Measurements from ENCODE around the gene DIP2A. TPM values are rescaled to one million over a fixed set of nuclear protein-coding genes. Genes with fewer than 3 reads are reported as not detected.
A peak's percentile ranks its signal among the peaks of the same experiment; 100 is the strongest.
"Not testable (repeated sequence)": the region's sequence is repeated elsewhere in the genome, so short reads cannot be mapped to it uniquely, and the experiment has no call there.

The DIP2A gene
- total and polyA plus RNA-seq, 2 donors = 11.9 to 53.1 TPM

- not testable (repeated sequence) for H3K36me3 ChIP-seq (ENCODE audit: control insufficient read depth in 2 of 2, insufficient read depth in 2 of 2, low read length in 1 of 2); DNase-seq (ENCODE audit: low read depth in 6 of 9, low spot score in 9 of 9); H3K27me3 ChIP-seq (ENCODE audit: control insufficient read depth in 2 of 2, insufficient read depth in 1 of 2, low read length in 1 of 2); H3K27ac ChIP-seq (ENCODE audit: low read depth in 1 of 2, low read length in 1 of 2); H3K4me3 ChIP-seq (ENCODE audit: low read length in 2 of 2); H3K4me1 ChIP-seq (ENCODE audit: control insufficient read depth in 2 of 2, insufficient read depth in 2 of 2, low read length in 2 of 2)
- 98% methylated on average over 2 of the region's 2 CpGs for whole genome bisulfite sequencing
- peaks cover 1 to 14% of the 10 kb centered on the region in 2 donors for H3K9me3 ChIP-seq (ENCODE audit: control insufficient read depth in 2 of 2, insufficient read depth in 1 of 2, low read length in 1 of 2)
Observed at GRCh38 chr21:46579394-46579793, 120.7 kb downstream of the DIP2A start.

- H3K4me3 ChIP-seq (ENCODE audit: low read length in 2 of 2) = no peak overlapping the region
- no peaks in the 10 kb centered on the region for H3K4me1 ChIP-seq (ENCODE audit: control insufficient read depth in 2 of 2, insufficient read depth in 2 of 2, low read length in 2 of 2)
- H3K36me3 ChIP-seq (ENCODE audit: control insufficient read depth in 2 of 2, insufficient read depth in 2 of 2, low read length in 1 of 2) = peaks cover 0 to 6% of the 10 kb centered on the region in 2 donors
- no peak overlapping the region for H3K27ac ChIP-seq (ENCODE audit: low read depth in 1 of 2, low read length in 1 of 2)
- WGBS = 97% methylated on average over 5 of the region's 5 CpGs
- no peak for DNase-seq (ENCODE audit: low read depth in 6 of 9, low spot score in 9 of 9)
- no peaks in the 10 kb centered on the region for H3K27me3 ChIP-seq (ENCODE audit: control insufficient read depth in 2 of 2, insufficient read depth in 1 of 2, low read length in 1 of 2)
- peaks cover 1 to 20% of the 10 kb centered on the region in 2 donors for H3K9me3 ChIP-seq (ENCODE audit: control insufficient read depth in 2 of 2, insufficient read depth in 1 of 2, low read length in 1 of 2)
Observed at GRCh38 chr21:46581780-46582307, 123.2 kb downstream of the DIP2A start.

GRCh38 chr21:46585191-46585953 lies 126.7 kb downstream of the DIP2A start:
- H3K9me3 ChIP-seq (ENCODE audit: control insufficient read depth in 2 of 2, insufficient read depth in 1 of 2, low read length in 1 of 2) = peaks cover 1 to 20% of the 10 kb centered on the region in 2 donors
- H3K4me3 ChIP-seq (ENCODE audit: low read length in 2 of 2) = no peak overlapping the region
- DNase-seq (ENCODE audit: low read depth in 6 of 9, low spot score in 9 of 9) = no peak
- H3K36me3 ChIP-seq (ENCODE audit: control insufficient read depth in 2 of 2, insufficient read depth in 2 of 2, low read length in 1 of 2) = peaks cover 0 to 6% of the 10 kb centered on the region in 2 donors
- H3K27ac ChIP-seq (ENCODE audit: low read depth in 1 of 2, low read length in 1 of 2) = no peak overlapping the region
- no peaks in the 10 kb centered on the region for H3K27me3 ChIP-seq (ENCODE audit: control insufficient read depth in 2 of 2, insufficient read depth in 1 of 2, low read length in 1 of 2)
- no peaks in the 10 kb centered on the region for H3K4me1 ChIP-seq (ENCODE audit: control insufficient read depth in 2 of 2, insufficient read depth in 2 of 2, low read length in 2 of 2)
- 93% methylated on average over 7 of the region's 7 CpGs for WGBS

GRCh38 chr21:46594276-46594675 lies 135.6 kb downstream of the DIP2A start:
- DNase-seq (ENCODE audit: low read depth in 6 of 9, low spot score in 9 of 9) = no peak
- 78% methylated on average over 8 of the region's 8 CpGs for WGBS

DNA sequence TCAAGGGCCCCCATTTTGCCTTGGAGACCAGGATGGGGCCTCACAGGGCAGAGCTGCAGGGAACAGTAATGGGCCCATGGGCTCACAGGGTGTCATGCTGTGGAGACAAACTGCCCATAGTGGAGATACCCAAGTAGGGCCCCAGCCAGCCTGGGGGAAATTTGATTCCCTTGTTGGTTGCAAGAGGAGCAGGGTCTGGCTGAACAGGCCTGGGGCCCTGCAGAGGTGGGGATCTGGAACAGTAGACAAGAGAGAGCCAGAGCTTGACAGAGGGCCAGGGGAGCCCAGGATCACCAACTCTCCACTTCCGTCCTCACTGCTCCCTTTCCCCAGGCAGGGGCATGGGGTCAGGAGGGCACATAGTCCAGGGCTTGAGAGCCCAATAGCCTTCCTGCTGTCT lies 137.5 kb downstream of the DIP2A start:
- WGBS = 100% methylated on average over 1 of the region's 1 CpG
- Histone ChIP-seq H3K27me3 (ENCODE audit: control insufficient read depth in 2 of 2, insufficient read depth in 1 of 2, low read length in 1 of 2) (no peaks in the 10 kb centered on the region), H3K4me1 (ENCODE audit: control insufficient read depth in 2 of 2, insufficient read depth in 2 of 2, low read length in 2 of 2) (peaks cover 0 to 10% of the 10 kb centered on the region in 2 donors), H3K27ac (ENCODE audit: low read depth in 1 of 2, low read length in 1 of 2) (no peak overlapping the region), H3K36me3 (ENCODE audit: control insufficient read depth in 2 of 2, insufficient read depth in 2 of 2, low read length in 1 of 2) (no peaks in the 10 kb centered on the region), H3K9me3 (ENCODE audit: control insufficient read depth in 2 of 2, insufficient read depth in 1 of 2, low read length in 1 of 2) (peaks cover 2 to 28% of the 10 kb centered on the region in 2 donors), H3K4me3 (ENCODE audit: low read length in 2 of 2) (no peak overlapping the region)
- DNase-seq (ENCODE audit: low read depth in 6 of 9, low spot score in 9 of 9) = no peak

More at GRCh38 chr21:46594276-46594675, 135.6 kb downstream of the DIP2A start:
- Histone ChIP-seq H3K9me3 (ENCODE audit: control insufficient read depth in 2 of 2, insufficient read depth in 1 of 2, low read length in 1 of 2) (peaks cover 2 to 28% of the 10 kb centered on the region in 2 donors), H3K27me3 (ENCODE audit: control insufficient read depth in 2 of 2, insufficient read depth in 1 of 2, low read length in 1 of 2) (no peaks in the 10 kb centered on the region), H3K4me1 (ENCODE audit: control insufficient read depth in 2 of 2, insufficient read depth in 2 of 2, low read length in 2 of 2) (peaks cover 0 to 10% of the 10 kb centered on the region in 2 donors), H3K4me3 (ENCODE audit: low read length in 2 of 2) (no peak overlapping the region), H3K27ac (ENCODE audit: low read depth in 1 of 2, low read length in 1 of 2) (no peak overlapping the region), H3K36me3 (ENCODE audit: control insufficient read depth in 2 of 2, insufficient read depth in 2 of 2, low read length in 1 of 2) (no peaks in the 10 kb centered on the region)

DNA sequence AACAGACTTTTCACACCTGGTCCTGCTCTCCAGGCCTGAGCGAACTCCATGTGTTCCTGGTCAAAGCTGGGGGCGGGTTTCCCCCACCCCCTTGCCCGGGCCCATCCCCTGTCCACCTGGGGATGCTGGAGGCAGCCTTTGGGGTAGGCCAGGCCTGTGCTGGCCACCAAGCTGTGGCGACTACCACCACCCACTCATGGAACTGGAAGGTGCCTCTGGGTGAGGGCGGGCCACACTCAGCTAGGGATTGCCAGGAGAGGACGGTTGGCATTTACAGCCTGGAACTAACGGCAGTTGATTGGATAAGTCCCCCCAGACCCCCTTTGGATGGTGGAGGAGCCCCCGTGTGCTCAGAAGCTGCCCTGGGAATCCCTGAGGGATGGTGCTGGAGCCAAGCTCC lies 138.3 kb downstream of the DIP2A start:
- Histone ChIP-seq H3K4me1 (ENCODE audit: control insufficient read depth in 2 of 2, insufficient read depth in 2 of 2, low read length in 2 of 2) (peaks cover 0 to 10% of the 10 kb centered on the region in 2 donors), H3K9me3 (ENCODE audit: control insufficient read depth in 2 of 2, insufficient read depth in 1 of 2, low read length in 1 of 2) (peaks cover 2 to 28% of the 10 kb centered on the region in 2 donors), H3K27me3 (ENCODE audit: control insufficient read depth in 2 of 2, insufficient read depth in 1 of 2, low read length in 1 of 2) (no peaks in the 10 kb centered on the region), H3K4me3 (ENCODE audit: low read length in 2 of 2) (no peak overlapping the region), H3K27ac (ENCODE audit: low read depth in 1 of 2, low read length in 1 of 2) (no peak overlapping the region), H3K36me3 (ENCODE audit: control insufficient read depth in 2 of 2, insufficient read depth in 2 of 2, low read length in 1 of 2) (no peaks in the 10 kb centered on the region)
- 99% methylated on average over 8 of the region's 8 CpGs for WGBS
- DNase-seq (ENCODE audit: low read depth in 6 of 9, low spot score in 9 of 9) = no peak

DNA sequence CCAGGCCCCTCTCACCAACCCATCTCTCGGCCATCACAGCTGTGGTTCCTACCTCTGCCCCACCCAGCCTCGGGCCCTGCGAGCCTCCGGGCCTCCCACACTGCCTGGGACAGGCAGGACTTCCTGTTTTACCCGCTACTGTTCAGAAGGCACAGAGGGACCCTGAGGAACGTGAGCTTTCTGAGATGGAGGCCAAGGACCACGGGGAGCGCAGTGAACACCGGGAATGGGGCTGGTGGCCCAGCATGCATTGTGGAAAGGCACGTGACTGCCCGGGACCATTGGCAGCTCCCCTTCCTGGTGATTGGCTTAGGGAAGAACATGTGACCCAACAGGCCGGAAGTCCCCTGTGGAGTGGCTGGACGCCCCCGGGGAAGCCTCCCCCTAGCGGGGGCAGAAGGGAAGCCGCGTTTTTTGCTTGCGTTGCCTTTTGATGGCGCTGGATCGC lies 139.2 kb downstream of the DIP2A start:
- H3K9me3 ChIP-seq (ENCODE audit: control insufficient read depth in 2 of 2, insufficient read depth in 1 of 2, low read length in 1 of 2) = peaks cover 2 to 21% of the 10 kb centered on the region in 2 donors
- 96% methylated on average over 20 of the region's 20 CpGs for WGBS
- H3K27ac ChIP-seq (ENCODE audit: low read depth in 1 of 2, low read length in 1 of 2) = no peak overlapping the region
- H3K4me1 ChIP-seq (ENCODE audit: control insufficient read depth in 2 of 2, insufficient read depth in 2 of 2, low read length in 2 of 2) = peaks cover 0 to 10% of the 10 kb centered on the region in 2 donors
- no peak for DNase-seq (ENCODE audit: low read depth in 6 of 9, low spot score in 9 of 9)
- no peaks in the 10 kb centered on the region for H3K36me3 ChIP-seq (ENCODE audit: control insufficient read depth in 2 of 2, insufficient read depth in 2 of 2, low read length in 1 of 2)
- H3K27me3 ChIP-seq (ENCODE audit: control insufficient read depth in 2 of 2, insufficient read depth in 1 of 2, low read length in 1 of 2) = no peaks in the 10 kb centered on the region
- H3K4me3 ChIP-seq (ENCODE audit: low read length in 2 of 2) = no peak overlapping the region

GRCh38 chr21:46598581-46599572 lies 140.2 kb downstream of the DIP2A start:
- no peaks in the 10 kb centered on the region for H3K27me3 ChIP-seq (ENCODE audit: control insufficient read depth in 2 of 2, insufficient read depth in 1 of 2, low read length in 1 of 2)
- WGBS = 91% methylated on average over 38 of the region's 38 CpGs
- peaks cover 0 to 10% of the 10 kb centered on the region in 2 donors for H3K4me1 ChIP-seq (ENCODE audit: control insufficient read depth in 2 of 2, insufficient read depth in 2 of 2, low read length in 2 of 2)
- H3K36me3 ChIP-seq (ENCODE audit: control insufficient read depth in 2 of 2, insufficient read depth in 2 of 2, low read length in 1 of 2) = no peaks in the 10 kb centered on the region
- no peak overlapping the region for H3K4me3 ChIP-seq (ENCODE audit: low read length in 2 of 2)
- peak overlapping the region; percentile 18 to 74 for H3K27ac ChIP-seq (ENCODE audit: low read depth in 1 of 2, low read length in 1 of 2)
- no peak for DNase-seq (ENCODE audit: low read depth in 6 of 9, low spot score in 9 of 9)
- peaks cover 2 to 14% of the 10 kb centered on the region in 2 donors for H3K9me3 ChIP-seq (ENCODE audit: control insufficient read depth in 2 of 2, insufficient read depth in 1 of 2, low read length in 1 of 2)
